HEK293 (cell line): ENCODE data around the gene FZD7.

Experiments
- CTCF ChIA-PET: fragments of 350-600 bp; formaldehyde crosslinking; extraction: SDS; loops from one replicate; lab custom pipeline; 2021; ENCODE audit warnings: antibody characterized with exemption; lab: Yijun Ruan, JAX
- POLR2A ChIA-PET: fragments of 300-600 bp; formaldehyde crosslinking; extraction: SDS; loops from one replicate; lab custom pipeline; 2020; ENCODE audit warnings: antibody characterized with exemption, inconsistent platforms; lab: Yijun Ruan, JAX
- H3K27ac ChIP-seq: fragments of 200-500 bp; sonication (Bioruptor generic); 2 replicates; pipeline ENCODE4 v1.5.1; 2014; ENCODE audit warnings: low read depth, low read length, control low read depth, inconsistent platforms; ENCODE audit errors: extremely low read depth
- H3K36me3 ChIP-seq, 2 experiments: fragments of 200-500 bp in 1 of 2; sonication (Bioruptor generic) in 1 of 2; 1 replicate in 1 of 2; 2 replicates in 1 of 2; pipeline ENCODE4 v1.5.1; 2014 to 2017; ENCODE audit warnings: inconsistent platforms in 2 of 2, low read length in 2 of 2; ENCODE audit not compliant: control insufficient read depth in 2 of 2, insufficient read depth in 1 of 2
- H3K4me1 ChIP-seq: fragments of 200-500 bp; sonication (Bioruptor generic); 2 replicates; pipeline ENCODE4 v1.5.1; 2014; ENCODE audit warnings: mild to moderate bottlenecking, low read length, inconsistent platforms; ENCODE audit not compliant: control insufficient read depth, insufficient read depth
- H3K4me3 ChIP-seq: 2 replicates; pipeline ENCODE4 v1.5.1; 2011; ENCODE audit warnings: low read depth, mild to moderate bottlenecking, control low read depth, low read length, moderate library complexity
- H3K9me3 ChIP-seq: fragments of 200-500 bp; sonication (Bioruptor generic); 2 replicates; pipeline ENCODE4 v1.5.1; 2014; ENCODE audit warnings: low read depth, low read length, inconsistent platforms; ENCODE audit not compliant: control insufficient read depth, insufficient read depth
- BCL6B ChIP-seq: fragments of 450-650 bp; formaldehyde crosslinking; IDR thresholded peaks from 2 replicates; pipeline ENCODE4 v1.5.1; 2017; ENCODE audit warnings: missing biosample characterization, missing genetic modification characterization
- OSR2 ChIP-seq: fragments of 450-650 bp; formaldehyde crosslinking; IDR thresholded peaks from 2 replicates; pipeline ENCODE4 v1.5.1; 2016; ENCODE audit warnings: missing biosample characterization, missing genetic modification characterization
- SP3 ChIP-seq: fragments of 450-650 bp; formaldehyde crosslinking; IDR thresholded peaks from 2 replicates; pipeline ENCODE4 v1.5.1; 2016; ENCODE audit warnings: missing biosample characterization, missing genetic modification characterization
- ZBTB11 ChIP-seq: fragments of 450-650 bp; formaldehyde crosslinking; conservative IDR thresholded peaks from 2 replicates; pipeline ENCODE4 v1.5.1; 2016; ENCODE audit warnings: low read depth, missing biosample characterization, missing genetic modification characterization
- ZBTB21 ChIP-seq: fragments of 450-650 bp; formaldehyde crosslinking; IDR thresholded peaks from 2 replicates; pipeline ENCODE4 v1.5.1; 2017; ENCODE audit warnings: missing biosample characterization, missing genetic modification characterization
- ZNF132 ChIP-seq: fragments of 450-650 bp; formaldehyde crosslinking; IDR thresholded peaks from 2 replicates; pipeline ENCODE4 v1.5.1; 2017; ENCODE audit warnings: missing biosample characterization, missing genetic modification characterization, borderline replicate concordance
- ZNF148 ChIP-seq: fragments of 450-650 bp; formaldehyde crosslinking; IDR thresholded peaks from 2 replicates; pipeline ENCODE4 v1.5.0; 2017; ENCODE audit warnings: missing biosample characterization, missing genetic modification characterization, borderline replicate concordance
- ZNF157 ChIP-seq: fragments of 450-650 bp; formaldehyde crosslinking; IDR thresholded peaks from 2 replicates; pipeline ENCODE4 v1.5.1; 2016; ENCODE audit warnings: missing biosample characterization, missing genetic modification characterization
- ZNF202 ChIP-seq: fragments of 450-650 bp; formaldehyde crosslinking; IDR thresholded peaks from 2 replicates; pipeline ENCODE4 v1.5.1; 2016; ENCODE audit warnings: missing biosample characterization, missing genetic modification characterization, borderline replicate concordance
- ZNF239 ChIP-seq: fragments of 450-650 bp; formaldehyde crosslinking; IDR thresholded peaks from 2 replicates; pipeline ENCODE4 v1.5.1; 2016; ENCODE audit warnings: missing biosample characterization, missing genetic modification characterization
- ZNF280D ChIP-seq: fragments of 450-650 bp; formaldehyde crosslinking; IDR thresholded peaks from 2 replicates; pipeline ENCODE4 v1.5.1; 2016; ENCODE audit warnings: missing biosample characterization, missing genetic modification characterization
- ZNF48 ChIP-seq: fragments of 450-650 bp; formaldehyde crosslinking; IDR thresholded peaks from 2 replicates; pipeline ENCODE4 v1.5.1; 2016; ENCODE audit warnings: missing biosample characterization, missing genetic modification characterization
- ZNF530 ChIP-seq: fragments of 450-650 bp; formaldehyde crosslinking; IDR thresholded peaks from 2 replicates; pipeline ENCODE4 v1.5.1; 2016; ENCODE audit warnings: low read depth, missing biosample characterization, missing genetic modification characterization
- ZNF548 ChIP-seq: fragments of 450-650 bp; formaldehyde crosslinking; IDR thresholded peaks from 2 replicates; pipeline ENCODE4 v1.5.1; 2016; ENCODE audit warnings: missing biosample characterization, missing genetic modification characterization
- ZNF561 ChIP-seq: fragments of 450-650 bp; IDR thresholded peaks from 2 replicates; pipeline ENCODE4 v1.5.1; 2018; ENCODE audit warnings: missing biosample characterization, missing genetic modification characterization, borderline replicate concordance
- ZNF610 ChIP-seq: fragments of 450-650 bp; formaldehyde crosslinking; IDR thresholded peaks from 2 replicates; pipeline ENCODE4 v1.5.1; 2016; ENCODE audit warnings: missing biosample characterization, missing genetic modification characterization, borderline replicate concordance
- ZNF670 ChIP-seq: fragments of 450-650 bp; formaldehyde crosslinking; IDR thresholded peaks from 2 replicates; pipeline ENCODE4 v1.5.1; 2016; ENCODE audit warnings: missing biosample characterization, missing genetic modification characterization, low read depth
- ZNF677 ChIP-seq: fragments of 450-650 bp; IDR thresholded peaks from 2 replicates; pipeline ENCODE4 v1.5.0; 2018; ENCODE audit warnings: missing biosample characterization, mild to moderate bottlenecking, missing genetic modification characterization, moderate library complexity
- ZSCAN23 ChIP-seq: fragments of 450-650 bp; formaldehyde crosslinking; IDR thresholded peaks from 2 replicates; pipeline ENCODE4 v1.5.1; 2016; ENCODE audit warnings: missing biosample characterization, missing genetic modification characterization
- TF ChIP-seq, protein P1 (sequence below): fragments of 450-650 bp; formaldehyde crosslinking; IDR thresholded peaks from 2 replicates; pipeline ENCODE4 v1.5.1; 2016; ENCODE audit warnings: missing biosample characterization, missing genetic modification characterization

Gene FZD7

DNA sequence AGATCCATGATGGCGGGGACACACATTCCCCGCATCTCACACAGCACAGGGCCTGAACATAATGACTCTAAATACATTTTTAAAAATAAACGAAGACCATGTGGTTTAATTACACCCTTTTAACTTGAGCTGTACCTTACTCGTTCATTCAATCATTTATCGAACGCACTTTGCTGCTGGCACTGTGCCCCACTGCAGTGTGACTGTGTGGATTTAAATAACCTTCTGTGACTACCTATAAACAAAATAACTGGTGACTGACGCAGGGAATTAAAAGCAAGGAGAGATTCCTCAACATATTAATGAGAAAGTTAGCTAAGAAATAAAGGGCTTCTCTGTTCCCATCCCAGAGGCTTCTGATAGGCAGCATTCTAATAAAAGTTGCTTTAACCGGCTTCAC lies 10.9 kb upstream of the FZD7 start:
- Histone ChIP-seq H3K4me1 (no peaks in the 10 kb centered on the region), H3K27ac (no peak overlapping the region), H3K4me3 (no peak overlapping the region), H3K36me3 (no peaks in the 10 kb centered on the region), H3K9me3 (no peaks in the 10 kb centered on the region)
- TF ChIP-seq BCL6B (tag by site-specific recombination) = no peak
- TF ChIP-seq ZNF548 (tag by site-specific recombination) = no peak
- no peak for TF ChIP-seq ZNF48
- TF ChIP-seq ZNF561 (tag by site-specific recombination) = no peak
- TF ChIP-seq ZNF202 = no peak
- no peak for TF ChIP-seq ZNF670 (tag by site-specific recombination)
- TF ChIP-seq ZNF148 (tag by site-specific recombination) = no peak
- no peak for TF ChIP-seq ZSCAN23
- TF ChIP-seq ZNF610 = no peak
- CTCF ChIA-PET = no interaction called here
- POLR2A ChIA-PET = no interaction called here

- no peak for TF ChIP-seq OSR2 (tag by site-specific recombination)
- no peak for TF ChIP-seq ZNF157 (tag by site-specific recombination)
- TF ChIP-seq, protein P1, sequence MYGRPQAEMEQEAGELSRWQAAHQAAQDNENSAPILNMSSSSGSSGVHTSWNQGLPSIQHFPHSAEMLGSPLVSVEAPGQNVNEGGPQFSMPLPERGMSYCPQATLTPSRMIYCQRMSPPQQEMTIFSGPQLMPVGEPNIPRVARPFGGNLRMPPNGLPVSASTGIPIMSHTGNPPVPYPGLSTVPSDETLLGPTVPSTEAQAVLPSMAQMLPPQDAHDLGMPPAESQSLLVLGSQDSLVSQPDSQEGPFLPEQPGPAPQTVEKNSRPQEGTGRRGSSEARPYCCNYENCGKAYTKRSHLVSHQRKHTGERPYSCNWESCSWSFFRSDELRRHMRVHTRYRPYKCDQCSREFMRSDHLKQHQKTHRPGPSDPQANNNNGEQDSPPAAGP (tag by site-specific recombination) = no peak
- no peak for TF ChIP-seq ZBTB21 (tag by site-specific recombination)
- TF ChIP-seq ZNF677 (tag by site-specific recombination) = no peak
- TF ChIP-seq ZNF280D (tag by site-specific recombination) = no peak
- no peak for TF ChIP-seq ZBTB11
- no peak for TF ChIP-seq ZNF530 (tag by site-specific recombination)
- TF ChIP-seq ZNF239 (tag by site-specific recombination) = no peak
- TF ChIP-seq SP3 (tag by site-specific recombination) = no peak
- TF ChIP-seq ZNF132 (tag by site-specific recombination) = no peak
- TF ChIP-seq, all 188 proteins: peak for 0
- H3K36me3 ChIP-seq = no peaks in the 10 kb centered on the region
- POLR2A ChIA-PET = interaction anchor here (0.7 kb wide), 1 partner anchor 9 kb away, joined by 4 read pairs; no protein-coding TSS in a partner anchor
- CTCF ChIA-PET = interaction anchor here (1.1 kb wide), 1 partner anchor 163 kb away, joined by 3 read pairs; no protein-coding TSS in a partner anchor
- H3K4me1 ChIP-seq = no peaks in the 10 kb centered on the region
- no peak overlapping the region for H3K4me3 ChIP-seq
- H3K27ac ChIP-seq = no peak overlapping the region
- H3K9me3 ChIP-seq = no peaks in the 10 kb centered on the region
Observed at GRCh38 chr2:202023198-202023903, 10.3 kb upstream of the FZD7 start.
